Measurements from ENCODE around the gene BORCS6. TPM values are rescaled to one million over a fixed set of nuclear protein-coding genes. Genes with fewer than 3 reads are reported as not detected.

BORCS6 gene
- total and polyA plus RNA-seq, 2 of the 4 experiments (the other 2 are of a cell fraction), result 2.7 to 3.3 TPM

- in situ Hi-C loops (cut with MboI; ENCODE audit: low sequenced_read_pairs), result loop anchor here (25.0 kb wide), 1 partner anchor 917 kb away; the partner anchor contains the start of genes DVL2, GABARAP and PHF23
- Histone ChIP-seq H4K91ac (ENCODE audit: insufficient read depth, low read depth, low read length) (peak overlapping the region; percentile 58), H3K18ac (ENCODE audit: low read depth, low read length) (peak overlapping the region; percentile 54), H3K9me1 (ENCODE audit: insufficient read depth, low read length) (peaks cover 22% of the 10 kb centered on the region), H3K4me1 (ENCODE audit: control insufficient read depth, insufficient read depth, low read length) (peaks cover 23% of the 10 kb centered on the region), H3K9ac (ENCODE audit: low read depth, low read length) (peak overlapping the region; percentile 19; the same call in 1 of the 2 replicates), H2AK9ac (replicated peaks; ENCODE audit: low read depth, low read length, poor library complexity) (peak overlapping the region; percentile 74), H3K4ac (ENCODE audit: low read depth, low read length) (peak overlapping the region; percentile 80), H4K20me1 (ENCODE audit: insufficient read depth, low read length) (peaks cover 13% of the 10 kb centered on the region), H3K9me3 (ENCODE audit: control insufficient read depth, insufficient read depth, low read length) (no peaks in the 10 kb centered on the region), H3K56ac (ENCODE audit: extremely low read depth, insufficient read depth, low read length) (peak overlapping the region; percentile 53; the same call in 1 of the 2 replicates), H4K5ac (ENCODE audit: low read depth, low read length) (peak overlapping the region; percentile 11; the same call in 1 of the 2 replicates), H2BK15ac (ENCODE audit: low read depth, low read length) (peak overlapping the region; percentile 80; the same call in 1 of the 3 replicates), H2BK120ac (ENCODE audit: low read depth, low read length) (peak overlapping the region; percentile 69), H3K4me3 (ENCODE audit: insufficient read depth, low read depth, low read length) (no peak overlapping the region), H3K27me3 (ENCODE audit: control insufficient read depth, insufficient read depth, low read length) (no peaks in the 10 kb centered on the region), H2AFZ (replicated peaks; ENCODE audit: low read length, poor library complexity) (peak overlapping the region; percentile 73), H3K27ac (ENCODE audit: insufficient read depth, low read length) (peak overlapping the region; percentile 81), H2BK5ac (ENCODE audit: low read depth, low read length, poor library complexity, severe bottlenecking) (peak overlapping the region; percentile 73), H2AK5ac (ENCODE audit: low read depth, low read length) (peak overlapping the region; percentile 41; the same call in 1 of the 2 replicates), H4K8ac (ENCODE audit: low read depth in 2 of 2, low read length in 2 of 2) (peak overlapping the region in 1 of 2 experiments; percentile 88; a peak in 2 of 4 replicates), H3K4me2 (ENCODE audit: low read depth, low read length) (peak overlapping the region; percentile 68), H3K14ac (replicated peaks; ENCODE audit: low read depth, low read length) (peak overlapping the region; percentile 83), H3K79me1 (ENCODE audit: low read depth in 1 of 2, low read length in 2 of 2) (peaks cover 3 to 42% of the 10 kb centered on the region in 2 experiments; a peak in 2 of 4 replicates), H2BK20ac (ENCODE audit: low read depth, low read length) (peak overlapping the region; percentile 46; the same call in 1 of the 2 replicates), H3K36me3 (ENCODE audit: control insufficient read depth, insufficient read depth, low read length) (peaks cover 13% of the 10 kb centered on the region), H3K23ac (ENCODE audit: low read depth, low read length) (peak overlapping the region; percentile 66; the same call in 1 of the 2 replicates)
- BruUV-seq (replicated peaks), result no TSS peak
- ChIA-PET CTCF (no interaction called here), POLR2A (ENCODE audit: unreplicated experiment) (interaction anchor here (1.2 kb wide), 1 partner anchor 19 kb away, joined by 4 read pairs; no protein-coding TSS in a partner anchor)
- intact Hi-C loops (cut with micrococcal nuclease), result no loop called here
- no CpG with 5 or more reads among the region's 22 CpGs for WGBS, 2 experiments (ENCODE audit: extremely low coverage in 2 of 2, insufficient read length in 1 of 2)
- ATAC-seq (ENCODE audit: low read depth) (peak; percentile 33), DNase-seq (peak; percentile 98)
- dilution Hi-C loops (cut with HindIII; ENCODE audit: low sequenced_read_pairs, unreplicated experiment), result no loop called here
- 0 out of 2 replicates have a peak, but pooled peaks have one; percentile 11 for TF ChIP-seq NFE2L2 (IDR thresholded peaks at IDR 0.05; ENCODE audit: low read depth, low read length)
- peak; percentile 99 for TF ChIP-seq MAZ (IDR thresholded peaks at IDR 0.05; ENCODE audit: borderline replicate concordance, low read depth, low read length)
- TF ChIP-seq RAD21 (IDR thresholded peaks at IDR 0.05; ENCODE audit: low read length), result 0 out of 2 replicates have a peak, but pooled peaks have one; percentile 5
- peak; percentile 51 for TF ChIP-seq RCOR1 (IDR thresholded peaks at IDR 0.05; ENCODE audit: insufficient replicate concordance, low read length)
- TF ChIP-seq BHLHE40 (IDR thresholded peaks at IDR 0.05; ENCODE audit: low read depth, low read length), result peak; percentile 77
- no peak for TF ChIP-seq CTCF (conservative IDR thresholded peaks at IDR 0.05; ENCODE audit: low read depth, low read length)
- TF ChIP-seq, protein P1, sequence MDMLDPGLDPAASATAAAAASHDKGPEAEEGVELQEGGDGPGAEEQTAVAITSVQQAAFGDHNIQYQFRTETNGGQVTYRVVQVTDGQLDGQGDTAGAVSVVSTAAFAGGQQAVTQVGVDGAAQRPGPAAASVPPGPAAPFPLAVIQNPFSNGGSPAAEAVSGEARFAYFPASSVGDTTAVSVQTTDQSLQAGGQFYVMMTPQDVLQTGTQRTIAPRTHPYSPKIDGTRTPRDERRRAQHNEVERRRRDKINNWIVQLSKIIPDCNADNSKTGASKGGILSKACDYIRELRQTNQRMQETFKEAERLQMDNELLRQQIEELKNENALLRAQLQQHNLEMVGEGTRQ (IDR thresholded peaks at IDR 0.05; ENCODE audit: low read depth, low read length), result 0 out of 2 replicates have a peak, but pooled peaks have one; percentile 27
- TF ChIP-seq, protein P2, sequence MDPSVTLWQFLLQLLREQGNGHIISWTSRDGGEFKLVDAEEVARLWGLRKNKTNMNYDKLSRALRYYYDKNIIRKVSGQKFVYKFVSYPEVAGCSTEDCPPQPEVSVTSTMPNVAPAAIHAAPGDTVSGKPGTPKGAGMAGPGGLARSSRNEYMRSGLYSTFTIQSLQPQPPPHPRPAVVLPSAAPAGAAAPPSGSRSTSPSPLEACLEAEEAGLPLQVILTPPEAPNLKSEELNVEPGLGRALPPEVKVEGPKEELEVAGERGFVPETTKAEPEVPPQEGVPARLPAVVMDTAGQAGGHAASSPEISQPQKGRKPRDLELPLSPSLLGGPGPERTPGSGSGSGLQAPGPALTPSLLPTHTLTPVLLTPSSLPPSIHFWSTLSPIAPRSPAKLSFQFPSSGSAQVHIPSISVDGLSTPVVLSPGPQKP (IDR thresholded peaks at IDR 0.05; ENCODE audit: borderline replicate concordance, low read depth, low read length), result no peak
- TF ChIP-seq SMC3 (IDR thresholded peaks at IDR 0.05; ENCODE audit: low read depth, low read length), result no peak
- no peak for TF ChIP-seq RFX5 (IDR thresholded peaks at IDR 0.05; ENCODE audit: low read depth, low read length)
- peak; percentile 9; the same call in 1 of the 2 replicates for TF ChIP-seq FOS (IDR thresholded peaks at IDR 0.05; ENCODE audit: low read depth, low read length)
- no peak for TF ChIP-seq MAFK (IDR thresholded peaks at IDR 0.05; ENCODE audit: low read depth, low read length)
- TF ChIP-seq POLR2A (IDR thresholded peaks at IDR 0.05; ENCODE audit: low read depth, low read length), result peak; percentile 81
- TF ChIP-seq CEBPB (IDR thresholded peaks at IDR 0.05; ENCODE audit: low read depth, low read length), result no peak
These were observed 35.9 kb downstream of the BORCS6 start for GRCh38 chr17:8153957-8154607.

Data from IMR-90 (cell line).